ENCODE data around the gene REC8. TPM values are rescaled to one million over a fixed set of nuclear protein-coding genes. Genes with fewer than 3 reads are reported as not detected.
A peak's percentile ranks its signal among the peaks of the same experiment; 100 is the strongest.

The REC8 gene
- total and polyA plus RNA-seq, 2 of the 4 experiments (the other 2 are of a cell fraction), result 0.36 to 3.5 TPM

- Histone ChIP-seq H3K56ac (ENCODE audit: extremely low read depth, insufficient read depth, low read length) (no peak overlapping the region), H3K9me1 (ENCODE audit: insufficient read depth, low read length) (peaks cover 15% of the 10 kb centered on the region), H2BK15ac (ENCODE audit: low read depth, low read length) (no peak overlapping the region), H3K4me3 (ENCODE audit: insufficient read depth, low read depth, low read length) (no peak overlapping the region), H2BK120ac (ENCODE audit: low read depth, low read length) (no peak overlapping the region), H3K14ac (replicated peaks; ENCODE audit: low read depth, low read length) (no peak overlapping the region), H3K9ac (ENCODE audit: low read depth, low read length) (no peak overlapping the region), H3K4me2 (ENCODE audit: low read depth, low read length) (no peak overlapping the region), H3K4me1 (ENCODE audit: control insufficient read depth, insufficient read depth, low read length) (peaks cover 6% of the 10 kb centered on the region), H3K27ac (ENCODE audit: insufficient read depth, low read length) (no peak overlapping the region), H4K8ac (ENCODE audit: low read depth in 2 of 2, low read length in 2 of 2) (no peak overlapping the region), H3K4ac (ENCODE audit: low read depth, low read length) (no peak overlapping the region), H4K5ac (ENCODE audit: low read depth, low read length) (no peak overlapping the region), H3K79me1 (ENCODE audit: low read depth in 1 of 2, low read length in 2 of 2) (peaks cover 12 to 34% of the 10 kb centered on the region in 2 experiments), H2BK5ac (ENCODE audit: low read depth, low read length, poor library complexity, severe bottlenecking) (no peak overlapping the region), H2AK5ac (ENCODE audit: low read depth, low read length) (no peak overlapping the region), H2AFZ (replicated peaks; ENCODE audit: low read length, poor library complexity) (peak overlapping the region; percentile 23), H3K23ac (ENCODE audit: low read depth, low read length) (no peak overlapping the region), H2AK9ac (replicated peaks; ENCODE audit: low read depth, low read length, poor library complexity) (no peak overlapping the region), H2BK20ac (ENCODE audit: low read depth, low read length) (no peak overlapping the region), H4K20me1 (ENCODE audit: insufficient read depth, low read length) (no peaks in the 10 kb centered on the region), H3K27me3 (ENCODE audit: control insufficient read depth, insufficient read depth, low read length) (no peaks in the 10 kb centered on the region), H3K18ac (ENCODE audit: low read depth, low read length) (no peak overlapping the region), H3K9me3 (ENCODE audit: control insufficient read depth, insufficient read depth, low read length) (no peaks in the 10 kb centered on the region), H3K36me3 (ENCODE audit: control insufficient read depth, insufficient read depth, low read length) (peaks cover 78% of the 10 kb centered on the region), H4K91ac (ENCODE audit: insufficient read depth, low read depth, low read length) (no peak overlapping the region)
- dilution Hi-C loops (cut with HindIII; ENCODE audit: low sequenced_read_pairs, unreplicated experiment) (no loop called here), in situ Hi-C loops (cut with MboI; ENCODE audit: low sequenced_read_pairs) (no loop called here), intact Hi-C loops (cut with micrococcal nuclease) (no loop called here)
- no peak for TF ChIP-seq FOS (IDR thresholded peaks at IDR 0.05; ENCODE audit: low read depth, low read length)
- TF ChIP-seq MAZ (IDR thresholded peaks at IDR 0.05; ENCODE audit: borderline replicate concordance, low read depth, low read length), result no peak
- TF ChIP-seq RAD21 (IDR thresholded peaks at IDR 0.05; ENCODE audit: low read length), result no peak
- TF ChIP-seq USF2 (IDR thresholded peaks at IDR 0.05; ENCODE audit: low read depth, low read length), result no peak
- TF ChIP-seq CEBPB (IDR thresholded peaks at IDR 0.05; ENCODE audit: low read depth, low read length), result no peak
- TF ChIP-seq POLR2A (IDR thresholded peaks at IDR 0.05; ENCODE audit: low read depth, low read length), result no peak
- no peak for TF ChIP-seq CTCF (conservative IDR thresholded peaks at IDR 0.05; ENCODE audit: low read depth, low read length)
- TF ChIP-seq RFX5 (IDR thresholded peaks at IDR 0.05; ENCODE audit: low read depth, low read length), result no peak
- no peak for TF ChIP-seq BHLHE40 (IDR thresholded peaks at IDR 0.05; ENCODE audit: low read depth, low read length)
- TF ChIP-seq CHD1 (IDR thresholded peaks at IDR 0.05; ENCODE audit: low read depth, low read length), result no peak
- TF ChIP-seq MXI1 (IDR thresholded peaks at IDR 0.05; ENCODE audit: borderline replicate concordance, low read depth, low read length), result no peak
- no peak for TF ChIP-seq RCOR1 (IDR thresholded peaks at IDR 0.05; ENCODE audit: insufficient replicate concordance, low read length)
- DNase-seq (no peak), ATAC-seq (ENCODE audit: low read depth) (no peak)
- ChIA-PET CTCF (no interaction called here), POLR2A (ENCODE audit: unreplicated experiment) (no interaction called here)
- 87% methylated on average over 7 of the region's 15 CpGs; no CpG with 5 or more reads in 1 of the 2 experiments for WGBS, 2 experiments (ENCODE audit: extremely low coverage in 2 of 2, insufficient read length in 1 of 2)
- BruUV-seq (replicated peaks), result no TSS peak
Measured at GRCh38 chr14:24183014-24183481, 11.2 kb downstream of the REC8 start.
